HepG2 (cell line): ENCODE measurements around the gene KRT73.

Experiments used
- CTCF ChIP-seq: sonication (generic); formaldehyde crosslinking; IDR thresholded peaks from 2 replicates; pipeline ENCODE4 v1.5.0; 2020; ENCODE audit warnings: mild to moderate bottlenecking, missing genetic modification reagents, moderate library complexity
- MXD1 ChIP-seq: sonication (generic); formaldehyde crosslinking; IDR thresholded peaks from 2 replicates; pipeline ENCODE4 v1.4.0; 2020; ENCODE audit warnings: mild to moderate bottlenecking, missing genetic modification reagents
- SP1 ChIP-seq, 2 experiments: fragments of 450-650 bp in 1 of 2; sonication (generic) in 1 of 2; formaldehyde crosslinking in 1 of 2; IDR thresholded peaks; 2 replicates each; pipeline versions ENCODE4 v1.4.0 to v1.6.1; 2016 to 2020; ENCODE audit warnings: missing genetic modification reagents in 1 of 2
- ZBTB33 ChIP-seq: sonication (generic); formaldehyde crosslinking; IDR thresholded peaks from 2 replicates; pipeline ENCODE4 v1.4.0; 2020; ENCODE audit warnings: missing genetic modification reagents

- no peak for TF ChIP-seq MXD1
- TF ChIP-seq CTCF (CRISPR knock-in tag) = peak; percentile 25; the same call in 1 of the 2 replicates
- no peak for TF ChIP-seq SP1 (IDR thresholded peaks at IDR 0.05)
- TF ChIP-seq SP1 (CRISPR knock-in tag; IDR thresholded peaks at IDR 0.05) = no peak
- TF ChIP-seq ZBTB33 (CRISPR knock-in tag) = no peak
These were observed 56.4 kb downstream of the KRT73 start for GRCh38 chr12:52561880-52562449.
